IMR-90 (cell line): ENCODE measurements around the gene CYB5R2. TPM values are rescaled to one million over a fixed set of nuclear protein-coding genes. Genes with fewer than 3 reads are reported as not detected.

Experiments used
- ATAC-seq: fragments of 200-7000 bp; cut with Tn5 transposase; 2 replicates; pipeline ENCODE4 v1.9.1; 2020; ENCODE audit warnings: low read depth, mild to moderate bottlenecking, moderate library complexity
- BruUV-seq: library from RNA; stranded (reverse); fragments of 400-500 nt; replicated peaks from 2 replicates; lab custom pipeline; 2021; lab: Mats Ljungman, UMichigan
- CTCF ChIA-PET: fragments of 300-600 bp; formaldehyde crosslinking; extraction: SDS; loops from one replicate; lab custom pipeline; 2021; ENCODE audit warnings: antibody characterized with exemption; lab: Yijun Ruan, JAX
- POLR2A ChIA-PET: fragments of 300-600 bp; sonication (Branson Sonifier 250); formaldehyde crosslinking; loops from one replicate; lab custom pipeline; 2022; ENCODE audit warnings: antibody characterized with exemption; ENCODE audit not compliant: unreplicated experiment; lab: Charles Lee
- DNase-seq: peaks from one replicate; pipeline ENCODE4 v3.0.0; 2013
- H2AFZ ChIP-seq: replicated peaks from 2 replicates; pipeline ENCODE3; 2013; ENCODE audit warnings: low read length, mild to moderate bottlenecking; ENCODE audit not compliant: poor library complexity
- H2AK5ac ChIP-seq: 2 replicates; pipeline ENCODE4 v1.6.1; 2013; ENCODE audit warnings: low read depth, low read length, inconsistent platforms
- H2AK9ac ChIP-seq: replicated peaks from 2 replicates; pipeline ENCODE3; 2013; ENCODE audit warnings: mild to moderate bottlenecking, low read depth, low read length, moderate library complexity; ENCODE audit not compliant: poor library complexity
- H2BK120ac ChIP-seq: 2 replicates; pipeline ENCODE4 v1.6.1; 2013; ENCODE audit warnings: low read depth, low read length, inconsistent platforms
- H2BK15ac ChIP-seq: 3 replicates; pipeline ENCODE4 v1.6.1; 2013; ENCODE audit warnings: low read depth, low read length, inconsistent platforms
- H2BK20ac ChIP-seq: 2 replicates; pipeline ENCODE4 v1.6.1; 2013; ENCODE audit warnings: low read depth, mild to moderate bottlenecking, inconsistent platforms, low read length, moderate library complexity
- H2BK5ac ChIP-seq: 2 replicates; pipeline ENCODE4 v1.6.1; 2013; ENCODE audit warnings: mild to moderate bottlenecking, low read depth, low read length, inconsistent platforms; ENCODE audit not compliant: poor library complexity, severe bottlenecking
- H3K14ac ChIP-seq: replicated peaks from 2 replicates; pipeline ENCODE4 v1.6.1; 2013; ENCODE audit warnings: low read depth, low read length, inconsistent platforms
- H3K18ac ChIP-seq: 2 replicates; pipeline ENCODE4 v1.6.1; 2013; ENCODE audit warnings: low read depth, low read length, control low read depth
- H3K23ac ChIP-seq: 2 replicates; pipeline ENCODE4 v1.6.1; 2013; ENCODE audit warnings: low read depth, low read length, inconsistent platforms
- H3K27ac ChIP-seq: 2 replicates; pipeline ENCODE4 v1.5.1; 2013; ENCODE audit warnings: mild to moderate bottlenecking, control low read depth, low read length; ENCODE audit not compliant: insufficient read depth
- H3K27me3 ChIP-seq: 2 replicates; pipeline ENCODE4 v1.6.1; 2013; ENCODE audit warnings: low read length; ENCODE audit not compliant: control insufficient read depth, insufficient read depth
- H3K36me3 ChIP-seq: 2 replicates; pipeline ENCODE4 v1.6.1; 2013; ENCODE audit warnings: low read length, mixed read lengths; ENCODE audit not compliant: control insufficient read depth, insufficient read depth
- H3K4ac ChIP-seq: 2 replicates; pipeline ENCODE4 v1.6.1; 2013; ENCODE audit warnings: low read depth, low read length, inconsistent platforms
- H3K4me1 ChIP-seq: 2 replicates; pipeline ENCODE4 v1.6.1; 2013; ENCODE audit warnings: low read length, mixed read lengths; ENCODE audit not compliant: control insufficient read depth, insufficient read depth
- H3K4me2 ChIP-seq: 2 replicates; pipeline ENCODE4 v1.6.1; 2013; ENCODE audit warnings: low read depth, mild to moderate bottlenecking, control low read depth, low read length, moderate library complexity
- H3K4me3 ChIP-seq: 2 replicates; pipeline ENCODE4 v1.5.1; 2013; ENCODE audit warnings: low read depth, mild to moderate bottlenecking, control low read depth, low read length, moderate library complexity; ENCODE audit not compliant: insufficient read depth
- H3K56ac ChIP-seq: 2 replicates; pipeline ENCODE4 v1.6.1; 2013; ENCODE audit warnings: low read length, inconsistent platforms; ENCODE audit not compliant: insufficient read depth; ENCODE audit errors: extremely low read depth
- H3K79me1 ChIP-seq, 2 experiments: 2 replicates each; pipeline ENCODE4 v1.6.1; 2013; ENCODE audit warnings: low read length in 2 of 2, inconsistent platforms in 1 of 2, low read depth in 1 of 2
- H3K9ac ChIP-seq: 2 replicates; pipeline ENCODE4 v1.6.1; 2013; ENCODE audit warnings: low read depth, low read length, control low read depth
- H3K9me1 ChIP-seq: 2 replicates; pipeline ENCODE4 v1.6.1; 2013; ENCODE audit warnings: low read length, inconsistent platforms; ENCODE audit not compliant: insufficient read depth
- H3K9me3 ChIP-seq: 2 replicates; pipeline ENCODE4 v1.6.1; 2013; ENCODE audit warnings: low read length; ENCODE audit not compliant: control insufficient read depth, insufficient read depth
- H4K20me1 ChIP-seq: 2 replicates; pipeline ENCODE4 v1.6.1; 2013; ENCODE audit warnings: low read length, inconsistent platforms; ENCODE audit not compliant: insufficient read depth
- H4K5ac ChIP-seq: 2 replicates; pipeline ENCODE4 v1.6.1; 2013; ENCODE audit warnings: mild to moderate bottlenecking, low read depth, low read length, control low read depth
- H4K8ac ChIP-seq, 2 experiments: 2 replicates each; pipeline ENCODE4 v1.6.1; 2013; ENCODE audit warnings: low read depth in 2 of 2, low read length in 2 of 2, control low read depth in 1 of 2, inconsistent platforms in 1 of 2
- H4K91ac ChIP-seq: 2 replicates; pipeline ENCODE4 v1.6.1; 2013; ENCODE audit warnings: low read depth, low read length, inconsistent platforms; ENCODE audit not compliant: insufficient read depth
- BHLHE40 ChIP-seq: fragments of 150-350 bp; IDR thresholded peaks from 2 replicates; pipeline ENCODE4 v1.6.1; 2016; ENCODE audit warnings: mild to moderate bottlenecking, low read depth, low read length
- CHD1 ChIP-seq: IDR thresholded peaks from 2 replicates; pipeline ENCODE4 v1.6.1; 2012; ENCODE audit warnings: low read depth, low read length, improper control_type of control experiment
- MAZ ChIP-seq: IDR thresholded peaks from 2 replicates; pipeline ENCODE4 v1.6.1; 2012; ENCODE audit warnings: low read depth, mild to moderate bottlenecking, low read length, improper control_type of control experiment, moderate library complexity, borderline replicate concordance
- NFE2L2 ChIP-seq: fragments of 150-350 bp; IDR thresholded peaks from 2 replicates; pipeline ENCODE4 v1.6.1; 2016; ENCODE audit warnings: low read depth, mild to moderate bottlenecking, low read length
- SMC3 ChIP-seq: fragments of 150-350 bp; IDR thresholded peaks from 2 replicates; pipeline ENCODE4 v1.6.1; 2016; ENCODE audit warnings: low read depth, mild to moderate bottlenecking, antibody characterized with exemption, low read length, moderate library complexity
- USF2 ChIP-seq: fragments of 150-350 bp; IDR thresholded peaks from 2 replicates; pipeline ENCODE4 v1.6.1; 2017; ENCODE audit warnings: mild to moderate bottlenecking, antibody characterized with exemption, low read length, low read depth
- WGBS, 2 experiments: methylation state at CpG; one replicate each; pipeline versions ENCODE4 v1.1.5 to v1.1.7; 2013; ENCODE audit warnings: missing lambda C conversion rate in 2 of 2; ENCODE audit not compliant: insufficient read length in 1 of 2; ENCODE audit errors: extremely low coverage in 2 of 2; 5-methylcytosine and 5-hydroxymethylcytosine counted together
- dilution Hi-C: fragments of 300-500 bp; cut with HindIII; formaldehyde crosslinking; loops from one replicate; pipeline ENCODE4 v1.14.3; 2018; ENCODE audit warnings: low sequenced_read_pairs; ENCODE audit not compliant: unreplicated experiment
- in situ Hi-C: fragments of 300-500 bp; cut with MboI; formaldehyde crosslinking; loops from 3 replicates; pipeline ENCODE4 v1.14.3; 2019; ENCODE audit warnings: low sequenced_read_pairs, inconsistent platforms, mixed read lengths
- intact Hi-C: fragments of 100-400 bp; cut with micrococcal nuclease; formaldehyde crosslinking; loops from 2 replicates; pipeline ENCODE4 v1.10.0; 2022
- polyA plus RNA-seq, 3 experiments: library from polyadenylated mRNA; depleted of rRNA; stranded (reverse); fragments of >200 nt; gene quantifications; 2 replicates each; pipeline ENCODE4 v1.2.3, GENCODE V29; 2012; ENCODE audit warnings: low replicate concordance in 1 of 3
- total RNA-seq: library from RNA; depleted of rRNA; stranded (reverse); fragments of >200 nt; gene quantifications from 2 replicates; pipeline ENCODE4 v1.2.3, GENCODE V29; 2012

Gene CYB5R2
- total and polyA plus RNA-seq, 2 of the 4 experiments (the other 2 are of a cell fraction), result 4.5 to 4.7 TPM

- dilution Hi-C loops, result no loop called here
- H3K9ac ChIP-seq, result no peak overlapping the region
- DNase-seq (no peak), ATAC-seq (no peak)
- no peak overlapping the region for H2AFZ ChIP-seq
- ChIA-PET CTCF (no interaction called here), POLR2A (no interaction called here)
- no peak overlapping the region for H3K4me3 ChIP-seq
- H3K4ac ChIP-seq, result no peak overlapping the region
- H4K5ac ChIP-seq, result no peak overlapping the region
- H3K27me3 ChIP-seq, result no peaks in the 10 kb centered on the region
- no peak overlapping the region for H3K27ac ChIP-seq
- no peak overlapping the region for H3K23ac ChIP-seq
- in situ Hi-C loops, result no loop called here
- no TSS peak for BruUV-seq
- no peak overlapping the region for H2BK5ac ChIP-seq
- H3K18ac ChIP-seq, result no peak overlapping the region
- H3K4me2 ChIP-seq, result no peak overlapping the region
- H2BK120ac ChIP-seq, result no peak overlapping the region
- H3K9me1 ChIP-seq, result peaks cover 8% of the 10 kb centered on the region
- H4K8ac ChIP-seq, result no peak overlapping the region
- H3K14ac ChIP-seq, result no peak overlapping the region
- no peaks in the 10 kb centered on the region for H4K20me1 ChIP-seq
- no peaks in the 10 kb centered on the region; the same call in 1 of the 2 replicates for H3K36me3 ChIP-seq
- intact Hi-C loops, result no loop called here
- TF ChIP-seq USF2 (no peak), SMC3 (no peak), CHD1 (no peak), MAZ (no peak), BHLHE40 (no peak), NFE2L2 (no peak)
- H4K91ac ChIP-seq, result no peak overlapping the region
- H2AK9ac ChIP-seq, result no peak overlapping the region
- H2AK5ac ChIP-seq, result no peak overlapping the region
- H3K9me3 ChIP-seq, result no peaks in the 10 kb centered on the region
- H3K56ac ChIP-seq, result no peak overlapping the region
- no peak overlapping the region for H2BK15ac ChIP-seq
- H2BK20ac ChIP-seq, result no peak overlapping the region
- WGBS, 2 experiments, result no CpG with 5 or more reads among the region's 5 CpGs
- no peaks in the 10 kb centered on the region for H3K79me1 ChIP-seq
- H3K4me1 ChIP-seq, result no peaks in the 10 kb centered on the region
Measured at GRCh38 chr11:7639643-7640025, 33.7 kb downstream of the CYB5R2 start.
